Astrocyte (in vitro differentiated cells and primary cell): ENCODE results near the gene GPR158. TPM values are rescaled to one million over a fixed set of nuclear protein-coding genes. Genes with fewer than 3 reads are reported as not detected.

Experiments used
- DNase-seq: peaks from one replicate; pipeline ENCODE4 v3.0.0-alpha.2; 2010; ENCODE audit warnings: low read depth
- FAIRE-seq: peaks from 2 replicates; lab custom pipeline; 2011; peaks lifted over from hg19 to GRCh38; lab: Jason Lieb, UNC
- H2AFZ ChIP-seq: 2 replicates; pipeline ENCODE4 v1.6.0; 2012; ENCODE audit warnings: low read depth, low read length, inconsistent platforms
- H3K27ac ChIP-seq: 2 replicates; pipeline ENCODE4 v1.5.1; 2011; ENCODE audit warnings: low read depth, low read length, inconsistent platforms
- H3K27me3 ChIP-seq: 2 replicates; pipeline ENCODE4 v1.6.0; 2011; ENCODE audit warnings: low read length, inconsistent platforms; ENCODE audit not compliant: insufficient read depth
- H3K36me3 ChIP-seq: 2 replicates; pipeline ENCODE4 v1.5.1; 2011; ENCODE audit warnings: low read length, inconsistent platforms; ENCODE audit not compliant: insufficient read depth
- H3K4me1 ChIP-seq: 2 replicates; pipeline ENCODE4 v1.5.1; 2011; ENCODE audit warnings: low read length, inconsistent platforms; ENCODE audit not compliant: insufficient read depth
- H3K4me2 ChIP-seq: 2 replicates; pipeline ENCODE4 v1.6.0; 2012; ENCODE audit warnings: low read length, inconsistent platforms
- H3K4me3 ChIP-seq: 2 replicates; pipeline ENCODE4 v1.5.1; 2011; ENCODE audit warnings: low read depth, mild to moderate bottlenecking, low read length, inconsistent platforms; ENCODE audit not compliant: insufficient read depth
- H3K79me2 ChIP-seq: 2 replicates; pipeline ENCODE4 v1.6.0; 2012; ENCODE audit warnings: mild to moderate bottlenecking, low read length, inconsistent platforms; ENCODE audit not compliant: insufficient read depth
- H3K9ac ChIP-seq: 2 replicates; pipeline ENCODE4 v1.6.0; 2012; ENCODE audit warnings: mild to moderate bottlenecking, low read length, inconsistent platforms
- H3K9me3 ChIP-seq: 2 replicates; pipeline ENCODE4 v1.5.1; 2012; ENCODE audit warnings: low read depth, mild to moderate bottlenecking, low read length, inconsistent platforms; ENCODE audit not compliant: insufficient read depth
- H4K20me1 ChIP-seq: 2 replicates; pipeline ENCODE4 v1.6.0; 2012; ENCODE audit warnings: low read length, inconsistent platforms; ENCODE audit not compliant: insufficient read depth
- H3K27ac Mint-ChIP-seq: one replicate; pipeline ENCODE4 v1.8.0; 2021; ENCODE audit warnings: mild to moderate bottlenecking, mixed read lengths; ENCODE audit not compliant: unreplicated experiment
- H3K27me3 Mint-ChIP-seq: one replicate; pipeline ENCODE4 v1.8.0; 2021; ENCODE audit warnings: low read depth, mixed read lengths; ENCODE audit not compliant: unreplicated experiment
- H3K36me3 Mint-ChIP-seq: one replicate; pipeline ENCODE4 v1.8.0; 2021; ENCODE audit warnings: low read depth, mixed read lengths; ENCODE audit not compliant: unreplicated experiment
- H3K4me1 Mint-ChIP-seq: one replicate; pipeline ENCODE4 v1.8.0; 2021; ENCODE audit warnings: low read depth, mixed read lengths; ENCODE audit not compliant: unreplicated experiment
- H3K4me3 Mint-ChIP-seq: one replicate; pipeline ENCODE4 v1.8.0; 2021; ENCODE audit warnings: mild to moderate bottlenecking, moderate library complexity, mixed read lengths; ENCODE audit not compliant: unreplicated experiment
- H3K9me3 Mint-ChIP-seq: one replicate; pipeline ENCODE4 v1.8.0; 2021; ENCODE audit warnings: mild to moderate bottlenecking, mixed read lengths; ENCODE audit not compliant: unreplicated experiment
- CTCF ChIP-seq: IDR thresholded peaks from 2 replicates; pipeline ENCODE4 v1.5.1; 2011; ENCODE audit warnings: low read depth, mild to moderate bottlenecking, inconsistent platforms, low read length, moderate library complexity; ENCODE audit not compliant: insufficient read depth
- EZH2 ChIP-seq: IDR thresholded peaks from 2 replicates; pipeline ENCODE4 v1.6.1; 2012; ENCODE audit warnings: mild to moderate bottlenecking, low read length, inconsistent platforms; ENCODE audit not compliant: insufficient read depth
- total RNA-seq: library from RNA; stranded (reverse); gene quantifications from 2 replicates; pipeline ENCODE4 v1.2.1, GENCODE V29; 2021

Gene GPR158
- total RNA-seq, 1 donor from 2014 or later, result 0.27 TPM

GRCh38 chr10:25441270-25441669, 266.5 kb downstream of the GPR158 start:
- no peaks in the 10 kb centered on the region for H3K27me3 Mint-ChIP-seq
- Histone ChIP-seq H3K4me1 (no peaks in the 10 kb centered on the region), H3K27me3 (no peaks in the 10 kb centered on the region), H3K9ac (no peak overlapping the region), H2AFZ (no peak overlapping the region), H3K9me3 (no peaks in the 10 kb centered on the region), H3K36me3 (no peaks in the 10 kb centered on the region), H3K27ac (no peak overlapping the region), H3K4me2 (no peak overlapping the region), H4K20me1 (no peaks in the 10 kb centered on the region), H3K79me2 (no peaks in the 10 kb centered on the region), H3K4me3 (no peak overlapping the region)
- DNase-seq (no peak), FAIRE-seq (no peak)
- H3K27ac Mint-ChIP-seq, result no peak overlapping the region
- H3K4me1 Mint-ChIP-seq, result no peaks in the 10 kb centered on the region
- no peak for TF ChIP-seq CTCF
- TF ChIP-seq EZH2, result no peak
- no peaks in the 10 kb centered on the region for H3K36me3 Mint-ChIP-seq
- no peak overlapping the region for H3K4me3 Mint-ChIP-seq
- peaks cover 2% of the 10 kb centered on the region for H3K9me3 Mint-ChIP-seq

- Histone ChIP-seq H3K4me2 (no peak overlapping the region), H3K79me2 (no peaks in the 10 kb centered on the region), H3K9ac (no peak overlapping the region), H3K4me1 (no peaks in the 10 kb centered on the region), H3K9me3 (no peaks in the 10 kb centered on the region), H3K4me3 (no peak overlapping the region), H3K27me3 (no peaks in the 10 kb centered on the region), H4K20me1 (no peaks in the 10 kb centered on the region), H3K36me3 (no peaks in the 10 kb centered on the region), H2AFZ (no peak overlapping the region), H3K27ac (no peak overlapping the region)
- no peaks in the 10 kb centered on the region for H3K9me3 Mint-ChIP-seq
- no peaks in the 10 kb centered on the region for H3K36me3 Mint-ChIP-seq
- no peaks in the 10 kb centered on the region for H3K4me1 Mint-ChIP-seq
- FAIRE-seq, result no peak
- no peak overlapping the region for H3K27ac Mint-ChIP-seq
- no peaks in the 10 kb centered on the region for H3K27me3 Mint-ChIP-seq
- no peak for DNase-seq
- TF ChIP-seq EZH2, result no peak
- TF ChIP-seq CTCF, result no peak
- no peak overlapping the region for H3K4me3 Mint-ChIP-seq
Measured at GRCh38 chr10:25444266-25444665, 269.5 kb downstream of the GPR158 start.

- H4K20me1 ChIP-seq, result no peaks in the 10 kb centered on the region
- FAIRE-seq, result no peak
- no peaks in the 10 kb centered on the region for H3K4me1 Mint-ChIP-seq
- no peak overlapping the region for H3K27ac ChIP-seq
- no peaks in the 10 kb centered on the region for H3K9me3 ChIP-seq
- TF ChIP-seq EZH2 (no peak), CTCF (no peak)
- H3K27me3 Mint-ChIP-seq, result no peaks in the 10 kb centered on the region
- no peak overlapping the region for H3K27ac Mint-ChIP-seq
- no peaks in the 10 kb centered on the region for H3K9me3 Mint-ChIP-seq
- H3K36me3 ChIP-seq, result no peaks in the 10 kb centered on the region
- H2AFZ ChIP-seq, result no peak overlapping the region
- no peak overlapping the region for H3K4me2 ChIP-seq
- H3K4me3 ChIP-seq, result no peak overlapping the region
- DNase-seq, result no peak
- no peak overlapping the region for H3K4me3 Mint-ChIP-seq
- no peaks in the 10 kb centered on the region for H3K27me3 ChIP-seq
- no peaks in the 10 kb centered on the region for H3K79me2 ChIP-seq
- H3K4me1 ChIP-seq, result no peaks in the 10 kb centered on the region
- H3K9ac ChIP-seq, result no peak overlapping the region
- peaks cover 1% of the 10 kb centered on the region for H3K36me3 Mint-ChIP-seq
Measured at GRCh38 chr10:25451401-25451800, 276.6 kb downstream of the GPR158 start.
